GM12878 (cell line): ENCODE data around the gene TMEM47. TPM values are rescaled to one million over a fixed set of nuclear protein-coding genes. Genes with fewer than 3 reads are reported as not detected.

Experiments used
- ATAC-seq: fragments of 200-7000 bp; cut with Tn5 transposase; 3 replicates; pipeline ENCODE4 v1.9.1; 2020; ENCODE audit warnings: mild to moderate bottlenecking, moderate library complexity
- BruUV-seq: library from RNA; stranded (reverse); fragments of 400-500 nt; replicated peaks from 2 replicates; lab custom pipeline; 2021; lab: Mats Ljungman, UMichigan
- CTCF ChIA-PET: fragments of 300-600 bp; sonication (Branson Sonifier 250); formaldehyde crosslinking; extraction: SDS; loops from one replicate; lab custom pipeline; 2021; ENCODE audit warnings: inconsistent platforms; lab: Yijun Ruan, JAX
- POLR2A ChIA-PET: fragments of 350-600 bp; formaldehyde crosslinking; extraction: SDS; loops from one replicate; lab custom pipeline; 2021; ENCODE audit warnings: inconsistent platforms; lab: Charles Lee
- RAD21 ChIA-PET: fragments of 300-600 bp; sonication (Branson Sonifier 250); formaldehyde crosslinking; loops from one replicate; lab custom pipeline; 2023; ENCODE audit warnings: antibody characterized with exemption; ENCODE audit not compliant: unreplicated experiment; lab: Charles Lee
- SMC1A ChIA-PET: fragments of 300-600 bp; sonication (Branson Sonifier 250); formaldehyde crosslinking; loops from one replicate; lab custom pipeline; 2023; ENCODE audit not compliant: unreplicated experiment, uncharacterized antibody; lab: Charles Lee
- DNase-seq: peaks from one replicate; pipeline ENCODE4 v3.0.0-alpha.2; 2011; ENCODE audit warnings: low read depth, low spot score
- FAIRE-seq: peaks from 3 replicates; lab custom pipeline; 2011; peaks lifted over from hg19 to GRCh38; lab: Jason Lieb, UNC
- H2AFZ ChIP-seq: 2 replicates; pipeline ENCODE4 v1.6.0; 2011; ENCODE audit warnings: low read depth, low read length, control low read depth; ENCODE audit not compliant: control insufficient read depth
- H3K27ac ChIP-seq: 2 replicates; pipeline ENCODE4 v1.5.1; 2011; ENCODE audit warnings: control low read depth; ENCODE audit not compliant: control insufficient read depth, insufficient read depth
- H3K27me3 ChIP-seq, 2 experiments: replicated peaks in 1 of 2; 2 replicates each; pipeline versions ENCODE4 v1.6.0 to v1.6.1; 2011; ENCODE audit warnings: low read length in 1 of 2; ENCODE audit not compliant: control insufficient read depth in 2 of 2, insufficient read depth in 2 of 2
- H3K36me3 ChIP-seq, 2 experiments: 2 replicates each; pipeline ENCODE4 v1.5.1; 2011; ENCODE audit warnings: low read length in 1 of 2; ENCODE audit not compliant: control insufficient read depth in 2 of 2, insufficient read depth in 2 of 2
- H3K4me1 ChIP-seq: 2 replicates; pipeline ENCODE4 v1.6.1; 2011; ENCODE audit warnings: mild to moderate bottlenecking, low read length, moderate library complexity, mixed read lengths; ENCODE audit not compliant: control insufficient read depth, insufficient read depth
- H3K4me2 ChIP-seq: 2 replicates; pipeline ENCODE4 v1.6.0; 2011; ENCODE audit warnings: control low read depth; ENCODE audit not compliant: control insufficient read depth, insufficient read depth
- H3K4me3 ChIP-seq: fragments of 200-600 bp; sonication (generic); 2 replicates; pipeline ENCODE4 v1.5.1; 2016
- H3K79me2 ChIP-seq: 2 replicates; pipeline ENCODE4 v1.6.0; 2011; ENCODE audit warnings: low read length; ENCODE audit not compliant: control insufficient read depth, insufficient read depth
- H3K9ac ChIP-seq: 2 replicates; pipeline ENCODE4 v1.8.0; 2011; ENCODE audit warnings: low read length, control low read depth, mixed read lengths; ENCODE audit not compliant: control insufficient read depth, insufficient read depth
- H3K9me3 ChIP-seq: replicated peaks from 3 replicates; pipeline ENCODE4 v1.5.1; 2011; ENCODE audit warnings: mild to moderate bottlenecking, low read length; ENCODE audit not compliant: control insufficient read depth, insufficient read depth
- H4K20me1 ChIP-seq: 2 replicates; pipeline ENCODE4 v1.6.0; 2011; ENCODE audit not compliant: control insufficient read depth, insufficient read depth
- CREB1 ChIP-seq: IDR thresholded peaks from 2 replicates; pipeline ENCODE4 v1.6.1; 2012; ENCODE audit warnings: low read depth, mild to moderate bottlenecking, inconsistent platforms
- FOS ChIP-seq: IDR thresholded peaks from 3 replicates; pipeline ENCODE4 v1.6.1; 2011; ENCODE audit warnings: borderline replicate concordance; ENCODE audit not compliant: insufficient read length; ENCODE audit errors: extremely low read depth
- HDGF ChIP-seq: fragments of 450-650 bp; IDR thresholded peaks from 2 replicates; pipeline ENCODE4 v1.6.1; 2016; ENCODE audit warnings: antibody characterized with exemption
- KAT2A ChIP-seq: conservative IDR thresholded peaks from 2 replicates; pipeline ENCODE4 v1.6.1; 2011; ENCODE audit warnings: low read depth, low read length; ENCODE audit not compliant: control insufficient read depth
- MTA3 ChIP-seq: IDR thresholded peaks from 2 replicates; pipeline ENCODE4 v1.6.1; 2012; ENCODE audit warnings: low read length, inconsistent platforms, borderline replicate concordance
- MYB ChIP-seq: fragments of 150-350 bp; IDR thresholded peaks from 2 replicates; pipeline ENCODE4 v1.6.1; 2014; ENCODE audit warnings: mild to moderate bottlenecking, low read depth, low read length, borderline replicate concordance
- POU2F2 ChIP-seq: IDR thresholded peaks from 3 replicates; pipeline ENCODE4 v1.6.1; 2011; ENCODE audit warnings: low read depth, mild to moderate bottlenecking, low read length, borderline replicate concordance
- SMAD1 ChIP-seq: fragments of 450-650 bp; IDR thresholded peaks from 2 replicates; pipeline ENCODE4 v1.6.1; 2018; ENCODE audit warnings: mild to moderate bottlenecking, low read depth; ENCODE audit not compliant: partially characterized antibody
- YY1 ChIP-seq: IDR thresholded peaks from 2 replicates; pipeline ENCODE4 v1.6.1; 2011; ENCODE audit warnings: low read depth, mild to moderate bottlenecking, low read length
- ZNF207 ChIP-seq: fragments of 450-650 bp; IDR thresholded peaks from 2 replicates; pipeline ENCODE4 v1.6.1; 2014; ENCODE audit warnings: antibody characterized with exemption, mild to moderate bottlenecking, borderline replicate concordance
- ZNF24 ChIP-seq: fragments of 450-650 bp; IDR thresholded peaks from 2 replicates; pipeline ENCODE4 v1.6.1; 2017; ENCODE audit warnings: antibody characterized with exemption, mild to moderate bottlenecking
- WGBS: methylation state at CpG from one replicate; pipeline ENCODE4 v1.1.6; 2016; ENCODE audit warnings: low lambda C conversion rate; ENCODE audit not compliant: insufficient replicate concordance, insufficient coverage; ENCODE audit errors: missing lambda C conversion rate; 5-methylcytosine and 5-hydroxymethylcytosine counted together
- in situ Hi-C: fragments of 300-500 bp; cut with MboI; formaldehyde crosslinking; loops from 9 replicates; pipeline ENCODE4 v1.14.3; 2018; ENCODE audit warnings: mixed read lengths
- intact Hi-C: fragments of 100-400 bp; cut with micrococcal nuclease; formaldehyde crosslinking; loops from one replicate; pipeline ENCODE4 v1.14.2; 2022; ENCODE audit not compliant: unreplicated experiment
- polyA plus RNA-seq, 11 experiments: library from polyadenylated mRNA; depleted of rRNA in 4 of 11; unstranded in 6 of 11; stranded (reverse) in 5 of 11; fragments of >200 nt; fragmentation: Nextera tagmentation in 4 of 11; fragmentation: Illumina TruSeq in 1 of 11; extraction: Ambion mirVana in 4 of 11; extraction: Trizol in 1 of 11; gene quantifications; 1 replicate in 1 of 11; 2 replicates in 10 of 11; pipeline versions ENCODE4 v1.2.1 to v1.2.3, GENCODE V29; 2011 to 2016; ENCODE audit warnings: inconsistent platforms in 2 of 11, missing spikeins in 2 of 11, low read depth in 1 of 11
- total RNA-seq, 4 experiments: library from RNA; depleted of rRNA in 3 of 4; stranded (reverse); fragments of >200 nt in 3 of 4; fragmentation: Illumina TruSeq in 1 of 4; extraction: Trizol in 1 of 4; gene quantifications; 2 replicates each; pipeline versions ENCODE4 v1.2.1 to v1.2.3, GENCODE V29; 2013 to 2021
- TF ChIP-seq, protein P1 (sequence below): fragments of 450-650 bp; IDR thresholded peaks from 2 replicates; pipeline ENCODE4 v1.6.1; 2017; ENCODE audit warnings: mild to moderate bottlenecking, moderate library complexity
- TF ChIP-seq, protein P2 (sequence below): fragments of 450-650 bp; formaldehyde crosslinking; IDR thresholded peaks from 2 replicates; pipeline ENCODE4 v1.4.0; 2022; ENCODE audit warnings: mild to moderate bottlenecking, moderate library complexity
- TF ChIP-seq, protein P3 (sequence below): fragments of 450-650 bp; IDR thresholded peaks from 2 replicates; pipeline ENCODE4 v1.6.1; 2017; ENCODE audit warnings: mild to moderate bottlenecking, low read depth, inconsistent platforms; ENCODE audit not compliant: poor library complexity, severe bottlenecking

Gene TMEM47
- total and polyA plus RNA-seq, 10 of the 15 experiments (the other 5 are each of a cell fraction or from before 2014, with no cell fraction given) = 0.04 to 0.10 (median 0.09) TPM; not detected in 7

DNA sequence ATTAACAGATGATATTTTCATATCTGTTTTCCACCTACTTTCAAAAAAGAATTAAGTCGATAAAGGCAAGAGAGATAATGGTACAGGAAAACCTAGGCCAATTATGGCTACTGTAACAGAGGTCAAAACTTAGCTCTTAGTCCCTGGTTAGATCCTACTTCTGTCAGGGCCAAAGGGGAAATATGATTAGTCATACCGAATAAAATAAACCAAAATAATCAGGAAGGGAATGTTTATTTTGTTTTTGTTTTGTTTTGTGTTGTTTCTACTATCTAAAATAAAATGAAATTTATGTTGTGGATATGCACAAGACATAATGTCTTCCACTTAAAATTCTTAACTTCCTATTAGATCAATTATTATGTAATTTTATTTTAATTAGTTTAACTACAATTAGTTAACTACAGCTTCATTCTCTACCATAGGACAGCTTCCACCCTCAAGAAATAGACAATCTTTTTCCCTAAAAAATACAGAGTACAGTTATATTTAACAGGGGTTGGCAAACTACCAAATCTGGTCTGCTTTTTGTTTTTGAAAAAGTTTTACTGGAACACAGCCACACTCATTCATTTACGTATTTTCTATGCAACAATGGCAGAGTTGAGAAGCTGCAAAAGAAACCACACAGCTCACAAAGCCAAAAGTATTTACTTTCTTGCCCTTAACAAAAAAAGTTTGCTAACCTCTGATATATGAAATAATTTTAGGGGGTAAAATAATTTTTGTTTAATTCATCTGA lies 25.4 kb downstream of the TMEM47 start:
- ChIA-PET POLR2A (no interaction called here), SMC1A (no interaction called here), CTCF (interaction anchor here (0.6 kb wide), 1 partner anchor 10 kb away, joined by 3 read pairs; no protein-coding TSS in a partner anchor), RAD21 (no interaction called here)
- Histone ChIP-seq H3K27me3 (no peaks in the 10 kb centered on the region), H3K4me3 (no peak overlapping the region), H3K9ac (no peak overlapping the region), H2AFZ (no peak overlapping the region), H3K36me3 (no peaks in the 10 kb centered on the region), H3K4me2 (no peak overlapping the region), H3K27ac (no peak overlapping the region), H3K9me3 (no peaks in the 10 kb centered on the region), H3K79me2 (no peaks in the 10 kb centered on the region), H4K20me1 (no peaks in the 10 kb centered on the region), H3K4me1 (no peaks in the 10 kb centered on the region)
- DNase-seq (no peak), FAIRE-seq (no peak), ATAC-seq (no peak)
- 30% methylated on average over 3 of the region's 3 CpGs for WGBS
- intact Hi-C loops = no loop called here
- in situ Hi-C loops = no loop called here
- no TSS peak for BruUV-seq
- TF ChIP-seq ZNF207 (no peak), ZNF24 (no peak), POU2F2 (no peak), YY1 (no peak), FOS (no peak), SMAD1 (no peak), KAT2A (no peak), CREB1 (no peak), MTA3 (no peak), MYB (no peak), HDGF (no peak)
- TF ChIP-seq, protein P1, sequence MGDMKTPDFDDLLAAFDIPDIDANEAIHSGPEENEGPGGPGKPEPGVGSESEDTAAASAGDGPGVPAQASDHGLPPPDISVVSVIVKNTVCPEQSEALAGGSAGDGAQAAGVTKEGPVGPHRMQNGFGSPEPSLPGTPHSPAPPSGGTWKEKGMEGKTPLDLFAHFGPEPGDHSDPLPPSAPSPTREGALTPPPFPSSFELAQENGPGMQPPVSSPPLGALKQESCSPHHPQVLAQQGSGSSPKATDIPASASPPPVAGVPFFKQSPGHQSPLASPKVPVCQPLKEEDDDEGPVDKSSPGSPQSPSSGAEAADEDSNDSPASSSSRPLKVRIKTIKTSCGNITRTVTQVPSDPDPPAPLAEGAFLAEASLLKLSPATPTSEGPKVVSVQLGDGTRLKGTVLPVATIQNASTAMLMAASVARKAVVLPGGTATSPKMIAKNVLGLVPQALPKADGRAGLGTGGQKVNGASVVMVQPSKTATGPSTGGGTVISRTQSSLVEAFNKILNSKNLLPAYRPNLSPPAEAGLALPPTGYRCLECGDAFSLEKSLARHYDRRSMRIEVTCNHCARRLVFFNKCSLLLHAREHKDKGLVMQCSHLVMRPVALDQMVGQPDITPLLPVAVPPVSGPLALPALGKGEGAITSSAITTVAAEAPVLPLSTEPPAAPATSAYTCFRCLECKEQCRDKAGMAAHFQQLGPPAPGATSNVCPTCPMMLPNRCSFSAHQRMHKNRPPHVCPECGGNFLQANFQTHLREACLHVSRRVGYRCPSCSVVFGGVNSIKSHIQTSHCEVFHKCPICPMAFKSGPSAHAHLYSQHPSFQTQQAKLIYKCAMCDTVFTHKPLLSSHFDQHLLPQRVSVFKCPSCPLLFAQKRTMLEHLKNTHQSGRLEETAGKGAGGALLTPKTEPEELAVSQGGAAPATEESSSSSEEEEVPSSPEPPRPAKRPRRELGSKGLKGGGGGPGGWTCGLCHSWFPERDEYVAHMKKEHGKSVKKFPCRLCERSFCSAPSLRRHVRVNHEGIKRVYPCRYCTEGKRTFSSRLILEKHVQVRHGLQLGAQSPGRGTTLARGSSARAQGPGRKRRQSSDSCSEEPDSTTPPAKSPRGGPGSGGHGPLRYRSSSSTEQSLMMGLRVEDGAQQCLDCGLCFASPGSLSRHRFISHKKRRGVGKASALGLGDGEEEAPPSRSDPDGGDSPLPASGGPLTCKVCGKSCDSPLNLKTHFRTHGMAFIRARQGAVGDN = no peak
- TF ChIP-seq, protein P2, sequence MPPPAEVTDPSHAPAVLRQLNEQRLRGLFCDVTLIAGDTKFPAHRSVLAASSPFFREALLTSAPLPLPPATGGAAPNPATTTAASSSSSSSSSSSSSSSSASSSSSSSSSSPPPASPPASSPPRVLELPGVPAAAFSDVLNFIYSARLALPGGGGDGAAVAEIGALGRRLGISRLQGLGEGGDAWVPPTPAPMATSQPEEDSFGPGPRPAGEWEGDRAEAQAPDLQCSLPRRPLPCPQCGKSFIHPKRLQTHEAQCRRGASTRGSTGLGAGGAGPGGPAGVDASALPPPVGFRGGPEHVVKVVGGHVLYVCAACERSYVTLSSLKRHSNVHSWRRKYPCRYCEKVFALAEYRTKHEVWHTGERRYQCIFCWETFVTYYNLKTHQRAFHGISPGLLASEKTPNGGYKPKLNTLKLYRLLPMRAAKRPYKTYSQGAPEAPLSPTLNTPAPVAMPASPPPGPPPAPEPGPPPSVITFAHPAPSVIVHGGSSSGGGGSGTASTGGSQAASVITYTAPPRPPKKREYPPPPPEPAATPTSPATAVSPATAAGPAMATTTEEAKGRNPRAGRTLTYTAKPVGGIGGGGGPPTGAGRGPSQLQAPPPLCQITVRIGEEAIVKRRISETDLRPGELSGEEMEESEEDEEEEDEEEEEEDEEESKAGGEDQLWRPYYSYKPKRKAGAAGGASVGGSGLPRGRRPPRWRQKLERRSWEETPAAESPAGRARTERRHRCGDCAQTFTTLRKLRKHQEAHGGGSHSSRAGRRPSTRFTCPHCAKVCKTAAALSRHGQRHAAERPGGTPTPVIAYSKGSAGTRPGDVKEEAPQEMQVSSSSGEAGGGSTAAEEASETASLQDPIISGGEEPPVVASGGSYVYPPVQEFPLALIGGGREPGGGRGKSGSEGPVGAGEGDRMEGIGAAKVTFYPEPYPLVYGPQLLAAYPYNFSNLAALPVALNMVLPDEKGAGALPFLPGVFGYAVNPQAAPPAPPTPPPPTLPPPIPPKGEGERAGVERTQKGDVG (CRISPR knock-in tag) = no peak
- TF ChIP-seq, protein P3, sequence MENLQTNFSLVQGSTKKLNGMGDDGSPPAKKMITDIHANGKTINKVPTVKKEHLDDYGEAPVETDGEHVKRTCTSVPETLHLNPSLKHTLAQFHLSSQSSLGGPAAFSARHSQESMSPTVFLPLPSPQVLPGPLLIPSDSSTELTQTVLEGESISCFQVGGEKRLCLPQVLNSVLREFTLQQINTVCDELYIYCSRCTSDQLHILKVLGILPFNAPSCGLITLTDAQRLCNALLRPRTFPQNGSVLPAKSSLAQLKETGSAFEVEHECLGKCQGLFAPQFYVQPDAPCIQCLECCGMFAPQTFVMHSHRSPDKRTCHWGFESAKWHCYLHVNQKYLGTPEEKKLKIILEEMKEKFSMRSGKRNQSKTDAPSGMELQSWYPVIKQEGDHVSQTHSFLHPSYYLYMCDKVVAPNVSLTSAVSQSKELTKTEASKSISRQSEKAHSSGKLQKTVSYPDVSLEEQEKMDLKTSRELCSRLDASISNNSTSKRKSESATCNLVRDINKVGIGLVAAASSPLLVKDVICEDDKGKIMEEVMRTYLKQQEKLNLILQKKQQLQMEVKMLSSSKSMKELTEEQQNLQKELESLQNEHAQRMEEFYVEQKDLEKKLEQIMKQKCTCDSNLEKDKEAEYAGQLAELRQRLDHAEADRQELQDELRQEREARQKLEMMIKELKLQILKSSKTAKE = no peak
